Progenitor cell of endocrine pancreas (in vitro differentiated cells): ENCODE data around the gene TECPR2. TPM values are rescaled to one million over a fixed set of nuclear protein-coding genes. Genes with fewer than 3 reads are reported as not detected.

Source experiments
- DNase-seq: peaks from one replicate; pipeline ENCODE4 v3.0.0; 2021; ENCODE audit warnings: low spot score; ENCODE audit not compliant: unreplicated experiment
- H3K27ac Mint-ChIP-seq: 2 replicates; pipeline ENCODE4 v1.8.0; 2021; ENCODE audit warnings: mild to moderate bottlenecking, moderate library complexity, mixed read lengths
- H3K27me3 Mint-ChIP-seq: 2 replicates; pipeline ENCODE4 v1.8.0; 2021; ENCODE audit warnings: mixed read lengths
- H3K36me3 Mint-ChIP-seq: 2 replicates; pipeline ENCODE4 v1.8.0; 2022; ENCODE audit warnings: mixed read lengths; ENCODE audit not compliant: insufficient read depth
- H3K4me1 Mint-ChIP-seq: 2 replicates; pipeline ENCODE4 v1.8.0; 2021; ENCODE audit warnings: low read depth, mixed read lengths
- H3K4me3 Mint-ChIP-seq: 2 replicates; pipeline ENCODE4 v1.8.0; 2021; ENCODE audit warnings: low read depth, mild to moderate bottlenecking, moderate library complexity, mixed read lengths
- H3K9me3 Mint-ChIP-seq: 2 replicates; pipeline ENCODE4 v1.8.0; 2021; ENCODE audit warnings: low read depth, mixed read lengths
- CTCF ChIP-seq: fragments of 200-600 bp; sonication (generic); IDR thresholded peaks from one replicate; pipeline ENCODE4 v1.5.0; 2021; ENCODE audit warnings: antibody characterized with exemption, mild to moderate bottlenecking; ENCODE audit not compliant: unreplicated experiment
- total RNA-seq: library from RNA; stranded (reverse); gene quantifications from 2 replicates; pipeline ENCODE4 v1.2.1, GENCODE V29; 2021

Gene TECPR2
- total RNA-seq, 1 donor from 2014 or later = 34.2 TPM

GRCh38 chr14:102316743-102317563 is 45.8 kb upstream of the TECPR2 start:
- peak; percentile 98 for DNase-seq
- H3K4me3 Mint-ChIP-seq = peak overlapping the region; percentile 93
- H3K4me1 Mint-ChIP-seq = peaks cover 21% of the 10 kb centered on the region
- no peaks in the 10 kb centered on the region for H3K9me3 Mint-ChIP-seq
- H3K36me3 Mint-ChIP-seq = no peaks in the 10 kb centered on the region
- H3K27ac Mint-ChIP-seq = peak overlapping the region; percentile 98
- peak; percentile 82 for TF ChIP-seq CTCF
- peaks cover 10% of the 10 kb centered on the region for H3K27me3 Mint-ChIP-seq

GRCh38 chr14:102317564-102318248 is 45.0 kb upstream of the TECPR2 start:
- TF ChIP-seq CTCF = no peak
- Mint-ChIP-seq H3K36me3 (no peaks in the 10 kb centered on the region), H3K27ac (peak overlapping the region; percentile 98), H3K4me3 (peak overlapping the region; percentile 93), H3K4me1 (peaks cover 21% of the 10 kb centered on the region), H3K27me3 (peaks cover 10% of the 10 kb centered on the region), H3K9me3 (no peaks in the 10 kb centered on the region)
- no peak for DNase-seq

- Mint-ChIP-seq H3K4me3 (peak overlapping the region; percentile 93), H3K36me3 (no peaks in the 10 kb centered on the region), H3K9me3 (no peaks in the 10 kb centered on the region), H3K4me1 (peaks cover 21% of the 10 kb centered on the region), H3K27ac (peak overlapping the region; percentile 98), H3K27me3 (peaks cover 10% of the 10 kb centered on the region)
- no peak for DNase-seq
- no peak for TF ChIP-seq CTCF
Observed at GRCh38 chr14:102318781-102319276, 43.9 kb upstream of the TECPR2 start.

GRCh38 chr14:102319351-102320032 is 43.2 kb upstream of the TECPR2 start, which contains the start of gene ZNF839:
Gene ZNF839, plus strand, starts transcription at chr14:102319746. Its CDS starts 20 bp downstream, at chr14:102319766.
- TF ChIP-seq CTCF = no peak
- peaks cover 17% of the 10 kb centered on the region for H3K4me1 Mint-ChIP-seq

More at GRCh38 chr14:102319351-102320032, 43.2 kb upstream of the TECPR2 start, which contains the start of gene ZNF839:
- Mint-ChIP-seq H3K27me3 (peaks cover 7% of the 10 kb centered on the region), H3K36me3 (no peaks in the 10 kb centered on the region), H3K9me3 (no peaks in the 10 kb centered on the region), H3K4me3 (peak within 1 kb of the TSS; percentile 93), H3K27ac (peak within 1 kb of the TSS; percentile 98)
- peak; percentile 83 for DNase-seq
